Measurements from ENCODE around the gene LPXN. TPM values are rescaled to one million over a fixed set of nuclear protein-coding genes. Genes with fewer than 3 reads are reported as not detected.

LPXN gene
- total and polyA plus RNA-seq, 10 of the 15 experiments (the other 5 are each of a cell fraction or from before 2014, with no cell fraction given), result 131 to 349 (median 201) TPM

DNA sequence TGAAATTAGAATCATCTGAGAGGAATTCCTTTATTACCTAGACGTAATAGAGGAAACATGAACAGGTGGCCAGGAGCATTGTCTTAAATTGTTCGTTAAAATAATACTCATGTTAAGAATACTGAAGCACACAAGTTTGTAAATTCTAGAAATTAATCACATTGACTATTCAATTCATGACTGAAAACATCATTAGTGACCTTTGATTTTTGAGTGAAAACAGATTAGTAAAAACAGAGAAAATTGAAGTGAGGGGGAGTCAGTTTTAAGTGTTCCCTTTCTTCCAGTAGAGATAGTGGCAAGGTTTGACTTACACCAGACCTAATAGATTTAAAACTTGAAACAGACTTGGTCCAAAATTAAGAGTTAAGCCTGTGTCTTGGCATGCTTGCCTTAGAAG, 4.7 kb upstream of the LPXN start (continued):
- TF ChIP-seq TAF1 (IDR thresholded peaks at IDR 0.05; ENCODE audit: borderline replicate concordance, low read depth, low read length) (no peak), POLR2AphosphoS5 (IDR thresholded peaks at IDR 0.05; ENCODE audit: low read length) (no peak), HCFC1 (IDR thresholded peaks at IDR 0.05; ENCODE audit: low read length) (no peak), HDGF (IDR thresholded peaks at IDR 0.05) (no peak), JUNB (IDR thresholded peaks at IDR 0.05) (peak; percentile 85), ZNF207 (IDR thresholded peaks at IDR 0.05; ENCODE audit: borderline replicate concordance) (no peak), GATAD2B (conservative IDR thresholded peaks at IDR 0.05; ENCODE audit: low read depth) (no peak), SIX5 (IDR thresholded peaks at IDR 0.05; ENCODE audit: low read depth, low read length, severe bottlenecking) (no peak), ZBED1 (IDR thresholded peaks at IDR 0.05; ENCODE audit: borderline replicate concordance) (no peak), FOXM1 (IDR thresholded peaks at IDR 0.05; ENCODE audit: low read depth, low read length) (peak; percentile 62; the same call in 1 of the 2 replicates), ATF7 (IDR thresholded peaks at IDR 0.05; ENCODE audit: low read depth) (no peak), GABPA (IDR thresholded peaks at IDR 0.05; ENCODE audit: low read depth) (peak; percentile 50; the same call in 1 of the 2 replicates), IKZF1 (conservative IDR thresholded peaks at IDR 0.05) (no peak), TCF12 (IDR thresholded peaks at IDR 0.05; ENCODE audit: low read depth, low read length) (no peak), EZH2 (IDR thresholded peaks at IDR 0.05; ENCODE audit: borderline replicate concordance, control insufficient read depth, low read depth, low read length) (no peak), RFX5 (IDR thresholded peaks at IDR 0.05; ENCODE audit: low read depth, low read length) (no peak), CHD4 (IDR thresholded peaks at IDR 0.05) (no peak), TCF7 (IDR thresholded peaks at IDR 0.05; ENCODE audit: borderline replicate concordance) (0 out of 2 replicates have a peak, but pooled peaks have one; percentile 22), NFYB (IDR thresholded peaks at IDR 0.05; ENCODE audit: insufficient read depth, low read depth, low read length) (no peak), NFIC (IDR thresholded peaks at IDR 0.05; ENCODE audit: low read depth, low read length) (peak; percentile 74; the same call in 1 of the 2 replicates)
- TF ChIP-seq, protein P1, sequence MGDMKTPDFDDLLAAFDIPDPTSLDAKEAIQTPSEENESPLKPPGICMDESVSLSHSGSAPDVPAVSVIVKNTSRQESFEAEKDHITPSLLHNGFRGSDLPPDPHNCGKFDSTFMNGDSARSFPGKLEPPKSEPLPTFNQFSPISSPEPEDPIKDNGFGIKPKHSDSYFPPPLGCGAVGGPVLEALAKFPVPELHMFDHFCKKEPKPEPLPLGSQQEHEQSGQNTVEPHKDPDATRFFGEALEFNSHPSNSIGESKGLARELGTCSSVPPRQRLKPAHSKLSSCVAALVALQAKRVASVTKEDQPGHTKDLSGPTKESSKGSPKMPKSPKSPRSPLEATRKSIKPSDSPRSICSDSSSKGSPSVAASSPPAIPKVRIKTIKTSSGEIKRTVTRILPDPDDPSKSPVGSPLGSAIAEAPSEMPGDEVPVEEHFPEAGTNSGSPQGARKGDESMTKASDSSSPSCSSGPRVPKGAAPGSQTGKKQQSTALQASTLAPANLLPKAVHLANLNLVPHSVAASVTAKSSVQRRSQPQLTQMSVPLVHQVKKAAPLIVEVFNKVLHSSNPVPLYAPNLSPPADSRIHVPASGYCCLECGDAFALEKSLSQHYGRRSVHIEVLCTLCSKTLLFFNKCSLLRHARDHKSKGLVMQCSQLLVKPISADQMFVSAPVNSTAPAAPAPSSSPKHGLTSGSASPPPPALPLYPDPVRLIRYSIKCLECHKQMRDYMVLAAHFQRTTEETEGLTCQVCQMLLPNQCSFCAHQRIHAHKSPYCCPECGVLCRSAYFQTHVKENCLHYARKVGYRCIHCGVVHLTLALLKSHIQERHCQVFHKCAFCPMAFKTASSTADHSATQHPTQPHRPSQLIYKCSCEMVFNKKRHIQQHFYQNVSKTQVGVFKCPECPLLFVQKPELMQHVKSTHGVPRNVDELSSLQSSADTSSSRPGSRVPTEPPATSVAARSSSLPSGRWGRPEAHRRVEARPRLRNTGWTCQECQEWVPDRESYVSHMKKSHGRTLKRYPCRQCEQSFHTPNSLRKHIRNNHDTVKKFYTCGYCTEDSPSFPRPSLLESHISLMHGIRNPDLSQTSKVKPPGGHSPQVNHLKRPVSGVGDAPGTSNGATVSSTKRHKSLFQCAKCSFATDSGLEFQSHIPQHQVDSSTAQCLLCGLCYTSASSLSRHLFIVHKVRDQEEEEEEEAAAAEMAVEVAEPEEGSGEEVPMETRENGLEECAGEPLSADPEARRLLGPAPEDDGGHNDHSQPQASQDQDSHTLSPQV (IDR thresholded peaks at IDR 0.05), result no peak
- TF ChIP-seq, protein P2, sequence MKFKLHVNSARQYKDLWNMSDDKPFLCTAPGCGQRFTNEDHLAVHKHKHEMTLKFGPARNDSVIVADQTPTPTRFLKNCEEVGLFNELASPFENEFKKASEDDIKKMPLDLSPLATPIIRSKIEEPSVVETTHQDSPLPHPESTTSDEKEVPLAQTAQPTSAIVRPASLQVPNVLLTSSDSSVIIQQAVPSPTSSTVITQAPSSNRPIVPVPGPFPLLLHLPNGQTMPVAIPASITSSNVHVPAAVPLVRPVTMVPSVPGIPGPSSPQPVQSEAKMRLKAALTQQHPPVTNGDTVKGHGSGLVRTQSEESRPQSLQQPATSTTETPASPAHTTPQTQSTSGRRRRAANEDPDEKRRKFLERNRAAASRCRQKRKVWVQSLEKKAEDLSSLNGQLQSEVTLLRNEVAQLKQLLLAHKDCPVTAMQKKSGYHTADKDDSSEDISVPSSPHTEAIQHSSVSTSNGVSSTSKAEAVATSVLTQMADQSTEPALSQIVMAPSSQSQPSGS (IDR thresholded peaks at IDR 0.05; ENCODE audit: low read length), result peak; percentile 54
- TF ChIP-seq, protein P3, sequence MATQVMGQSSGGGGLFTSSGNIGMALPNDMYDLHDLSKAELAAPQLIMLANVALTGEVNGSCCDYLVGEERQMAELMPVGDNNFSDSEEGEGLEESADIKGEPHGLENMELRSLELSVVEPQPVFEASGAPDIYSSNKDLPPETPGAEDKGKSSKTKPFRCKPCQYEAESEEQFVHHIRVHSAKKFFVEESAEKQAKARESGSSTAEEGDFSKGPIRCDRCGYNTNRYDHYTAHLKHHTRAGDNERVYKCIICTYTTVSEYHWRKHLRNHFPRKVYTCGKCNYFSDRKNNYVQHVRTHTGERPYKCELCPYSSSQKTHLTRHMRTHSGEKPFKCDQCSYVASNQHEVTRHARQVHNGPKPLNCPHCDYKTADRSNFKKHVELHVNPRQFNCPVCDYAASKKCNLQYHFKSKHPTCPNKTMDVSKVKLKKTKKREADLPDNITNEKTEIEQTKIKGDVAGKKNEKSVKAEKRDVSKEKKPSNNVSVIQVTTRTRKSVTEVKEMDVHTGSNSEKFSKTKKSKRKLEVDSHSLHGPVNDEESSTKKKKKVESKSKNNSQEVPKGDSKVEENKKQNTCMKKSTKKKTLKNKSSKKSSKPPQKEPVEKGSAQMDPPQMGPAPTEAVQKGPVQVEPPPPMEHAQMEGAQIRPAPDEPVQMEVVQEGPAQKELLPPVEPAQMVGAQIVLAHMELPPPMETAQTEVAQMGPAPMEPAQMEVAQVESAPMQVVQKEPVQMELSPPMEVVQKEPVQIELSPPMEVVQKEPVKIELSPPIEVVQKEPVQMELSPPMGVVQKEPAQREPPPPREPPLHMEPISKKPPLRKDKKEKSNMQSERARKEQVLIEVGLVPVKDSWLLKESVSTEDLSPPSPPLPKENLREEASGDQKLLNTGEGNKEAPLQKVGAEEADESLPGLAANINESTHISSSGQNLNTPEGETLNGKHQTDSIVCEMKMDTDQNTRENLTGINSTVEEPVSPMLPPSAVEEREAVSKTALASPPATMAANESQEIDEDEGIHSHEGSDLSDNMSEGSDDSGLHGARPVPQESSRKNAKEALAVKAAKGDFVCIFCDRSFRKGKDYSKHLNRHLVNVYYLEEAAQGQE (IDR thresholded peaks at IDR 0.05; ENCODE audit: low read depth, low read length), result no peak

Measured in GM12878 (cell line).